AG04449 (cell line): ENCODE measurements around the gene BAHD1.

Source experiments
- CTCF ChIA-PET: fragments of 350-600 bp; formaldehyde crosslinking; extraction: SDS; loops from one replicate; lab custom pipeline; 2021; ENCODE audit warnings: antibody characterized with exemption; lab: Yijun Ruan, JAX
- POLR2A ChIA-PET: fragments of 400-600, 350-600 bp; formaldehyde crosslinking; extraction: SDS; loops from one replicate; lab custom pipeline; 2020; ENCODE audit warnings: antibody characterized with exemption, inconsistent platforms; lab: Yijun Ruan, JAX
- DNase-seq: peaks from one replicate; pipeline ENCODE4 v3.0.0-alpha.2; 2010; ENCODE audit warnings: low read depth, low spot score
- H3K4me3 ChIP-seq: 2 replicates; pipeline ENCODE4 v1.5.1; 2011; ENCODE audit warnings: low read depth, mild to moderate bottlenecking, control low read depth, low read length
- TF ChIP-seq, protein P1 (sequence below): IDR thresholded peaks from one replicate; pipeline ENCODE4 v1.5.1; 2011; ENCODE audit warnings: mild to moderate bottlenecking, moderate library complexity, low read length, control low read depth, inconsistent platforms; ENCODE audit not compliant: insufficient read depth; ENCODE audit errors: missing control alignments

Gene BAHD1

DNA sequence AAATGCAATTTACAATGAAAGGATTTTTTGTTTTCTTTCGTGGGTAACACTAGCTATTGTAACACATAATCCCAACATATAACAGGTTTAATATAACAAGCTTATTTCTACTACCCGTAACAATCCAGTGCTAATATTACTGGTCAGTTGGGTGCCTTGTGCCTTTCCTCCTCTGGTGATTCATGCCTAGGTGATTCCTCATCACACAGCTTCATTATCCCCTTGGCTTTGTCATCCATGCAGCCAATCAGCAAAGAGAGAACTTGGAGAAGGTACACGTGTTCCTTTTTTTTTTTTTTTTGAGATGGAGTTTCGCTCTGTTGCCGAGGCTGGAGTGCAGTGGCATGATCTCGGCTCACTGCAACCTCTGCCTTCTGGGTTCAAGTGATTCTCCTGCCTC, 60.7 kb downstream of the BAHD1 start:
- no peak for DNase-seq
- ChIA-PET POLR2A (no interaction called here), CTCF (interaction anchor here (0.6 to 1.1 kb wide), 3 partner anchors 9 to 88 kb away, joined by 3 to 7 read pairs (median 3); no protein-coding TSS in a partner anchor)
- TF ChIP-seq, protein P1, sequence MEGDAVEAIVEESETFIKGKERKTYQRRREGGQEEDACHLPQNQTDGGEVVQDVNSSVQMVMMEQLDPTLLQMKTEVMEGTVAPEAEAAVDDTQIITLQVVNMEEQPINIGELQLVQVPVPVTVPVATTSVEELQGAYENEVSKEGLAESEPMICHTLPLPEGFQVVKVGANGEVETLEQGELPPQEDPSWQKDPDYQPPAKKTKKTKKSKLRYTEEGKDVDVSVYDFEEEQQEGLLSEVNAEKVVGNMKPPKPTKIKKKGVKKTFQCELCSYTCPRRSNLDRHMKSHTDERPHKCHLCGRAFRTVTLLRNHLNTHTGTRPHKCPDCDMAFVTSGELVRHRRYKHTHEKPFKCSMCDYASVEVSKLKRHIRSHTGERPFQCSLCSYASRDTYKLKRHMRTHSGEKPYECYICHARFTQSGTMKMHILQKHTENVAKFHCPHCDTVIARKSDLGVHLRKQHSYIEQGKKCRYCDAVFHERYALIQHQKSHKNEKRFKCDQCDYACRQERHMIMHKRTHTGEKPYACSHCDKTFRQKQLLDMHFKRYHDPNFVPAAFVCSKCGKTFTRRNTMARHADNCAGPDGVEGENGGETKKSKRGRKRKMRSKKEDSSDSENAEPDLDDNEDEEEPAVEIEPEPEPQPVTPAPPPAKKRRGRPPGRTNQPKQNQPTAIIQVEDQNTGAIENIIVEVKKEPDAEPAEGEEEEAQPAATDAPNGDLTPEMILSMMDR, result no peak
- H3K4me3 ChIP-seq, result no peak overlapping the region

DNA sequence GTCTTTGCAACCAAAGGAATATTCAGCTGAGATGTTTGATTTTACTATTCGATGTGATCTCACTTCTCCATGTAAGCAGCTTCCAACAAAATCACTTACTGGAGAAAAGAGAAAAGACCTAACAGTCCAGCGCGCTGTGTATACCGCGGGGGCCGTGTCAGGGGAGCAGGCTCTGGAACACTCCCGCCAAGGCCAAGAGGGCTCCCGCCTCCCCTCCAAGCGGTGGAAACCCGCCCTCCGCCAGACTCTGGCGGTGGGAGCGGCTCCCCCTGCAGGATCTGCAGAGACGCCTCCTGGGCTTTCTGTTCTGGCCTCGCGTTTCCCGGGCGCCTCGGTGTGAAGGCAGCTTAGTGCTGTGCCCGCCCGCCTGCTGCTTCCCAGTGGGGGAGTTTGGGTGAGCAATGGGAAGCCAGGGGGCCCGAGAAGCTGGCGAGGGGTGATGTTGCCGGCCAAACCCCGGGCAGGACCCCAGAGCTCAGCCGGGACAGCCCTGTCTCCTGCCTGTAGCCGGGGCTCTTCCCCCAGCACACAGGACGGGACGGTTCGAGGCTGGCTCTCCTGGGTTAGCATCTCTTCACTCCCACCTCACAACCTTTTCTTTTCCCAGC, 66.3 kb downstream of the BAHD1 start:
- ChIA-PET POLR2A (no interaction called here), CTCF (interaction anchor here (0.6 to 3.8 kb wide), 19 partner anchors 8 to 227 kb away, joined by 3 to 35 read pairs (median 4); no protein-coding TSS in a partner anchor)
- peak overlapping the region; percentile 43 for H3K4me3 ChIP-seq
- TF ChIP-seq, protein P1, result peak; percentile 89
- no peak for DNase-seq

DNA sequence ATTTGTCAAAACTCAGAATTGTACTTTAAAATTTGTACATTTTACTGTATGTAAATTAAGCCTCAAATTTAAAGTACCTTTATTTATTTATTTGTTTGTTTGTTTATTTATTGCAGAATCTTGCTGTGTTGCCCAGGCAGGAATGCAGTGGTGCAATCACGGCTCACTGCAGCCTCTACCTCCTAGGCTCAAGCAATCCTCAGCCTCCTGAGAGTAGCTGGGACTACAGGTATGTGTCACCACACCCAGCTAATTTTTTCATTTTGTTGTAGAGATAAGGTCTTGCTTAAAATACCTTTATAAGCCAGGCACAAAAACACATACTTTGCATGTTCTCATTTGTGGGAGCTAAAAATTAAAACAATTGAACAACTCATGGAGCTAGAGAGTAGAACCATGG, 67.5 kb downstream of the BAHD1 start:
- ChIA-PET CTCF (interaction anchor here (1.3 to 3.8 kb wide), 5 partner anchors 11 to 83 kb away, joined by 4 to 35 read pairs (median 10); no protein-coding TSS in a partner anchor), POLR2A (no interaction called here)
- DNase-seq, result no peak
- TF ChIP-seq, protein P1, result no peak
- H3K4me3 ChIP-seq, result no peak overlapping the region

DNA sequence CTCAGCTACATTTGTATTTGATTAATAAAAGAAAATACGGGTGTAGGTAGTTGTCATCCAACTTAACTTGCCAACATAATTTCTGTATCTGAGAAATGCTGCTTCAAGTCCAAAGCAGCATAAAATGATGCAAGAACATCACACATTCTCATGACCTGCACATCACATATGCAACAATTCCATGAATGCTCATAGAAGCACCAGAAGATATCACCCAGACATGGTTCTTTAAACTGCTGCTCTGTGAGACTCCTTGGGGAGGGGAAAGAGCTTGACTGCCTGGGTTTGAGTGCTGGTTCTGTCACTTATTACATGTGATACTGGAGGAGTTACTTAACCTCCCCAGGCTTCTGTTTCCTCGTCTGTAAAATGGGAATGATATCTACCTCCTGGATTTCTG, 69.4 kb downstream of the BAHD1 start:
- CTCF ChIA-PET, result interaction anchor here (0.7 to 3.8 kb wide), 2 partner anchors 9 kb away, joined by 3 to 35 read pairs; no protein-coding TSS in a partner anchor
- no peak overlapping the region for H3K4me3 ChIP-seq
- POLR2A ChIA-PET, result no interaction called here
- DNase-seq, result no peak
- TF ChIP-seq, protein P1, result no peak

DNA sequence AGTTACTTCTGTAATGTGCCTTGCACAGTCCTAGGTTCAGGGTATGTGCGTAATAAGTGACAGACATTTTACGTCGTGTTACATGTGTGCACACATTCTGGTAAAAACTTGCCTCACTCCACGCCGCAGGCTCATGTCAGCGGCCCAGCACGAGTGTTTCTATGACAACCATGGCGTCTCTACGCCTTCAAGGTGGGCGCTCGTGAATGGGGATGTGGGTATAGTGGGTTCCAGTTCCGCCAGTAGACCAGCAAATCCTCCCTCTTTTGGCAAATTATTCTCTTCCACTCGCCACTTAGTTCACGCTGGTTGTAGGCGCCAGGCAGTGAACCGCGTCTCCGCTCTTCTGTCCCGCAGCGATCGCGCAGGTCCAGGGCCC, 70.3 kb downstream of the BAHD1 start:
- POLR2A ChIA-PET, result no interaction called here
- DNase-seq, result no peak

More for the DNA sequence above, 70.3 kb downstream of the BAHD1 start:
- H3K4me3 ChIP-seq, result peak overlapping the region; percentile 59
- TF ChIP-seq, protein P1, result no peak
- CTCF ChIA-PET, result no interaction called here
